Fibroblast of lung (primary cell): ENCODE measurements around the gene DNM3. TPM values are rescaled to one million over a fixed set of nuclear protein-coding genes. Genes with fewer than 3 reads are reported as not detected.
A peak's percentile ranks its signal among the peaks of the same experiment; 100 is the strongest.

ENCODE experiments used
- DNase-seq, 2 donors: peaks; one replicate each; pipeline versions ENCODE4 v3.0.0 to v3.0.0-alpha.2; 2010; ENCODE audit warnings: low read depth in 2 of 2
- H2AFZ ChIP-seq: 2 replicates; pipeline ENCODE4 v1.5.1; 2012; ENCODE audit warnings: low read length, control low read depth, inconsistent platforms
- H3K27ac ChIP-seq: 2 replicates; pipeline ENCODE4 v1.5.1; 2011; ENCODE audit warnings: low read length, control low read depth; ENCODE audit not compliant: insufficient read depth
- H3K27me3 ChIP-seq: 2 replicates; pipeline ENCODE4 v1.5.1; 2011; ENCODE audit warnings: mild to moderate bottlenecking, low read length; ENCODE audit not compliant: control insufficient read depth, insufficient read depth
- H3K36me3 ChIP-seq: 2 replicates; pipeline ENCODE4 v1.5.1; 2011; ENCODE audit warnings: low read length; ENCODE audit not compliant: control insufficient read depth, insufficient read depth
- H3K4me1 ChIP-seq: 2 replicates; pipeline ENCODE4 v1.5.1; 2011; ENCODE audit warnings: low read length; ENCODE audit not compliant: control insufficient read depth, insufficient read depth; ENCODE audit errors: extremely low read depth
- H3K4me2 ChIP-seq: 2 replicates; pipeline ENCODE4 v1.5.1; 2011; ENCODE audit warnings: low read length, control low read depth; ENCODE audit not compliant: insufficient read depth; ENCODE audit errors: extremely low read depth
- H3K4me3 ChIP-seq, 4 experiments: fragments of 200-600 bp in 1 of 4; sonication (generic) in 1 of 4; replicated peaks in 1 of 4; 2 replicates each; pipeline ENCODE4 v1.5.1; 2011 to 2016; ENCODE audit warnings: low read length in 4 of 4, low read depth in 3 of 4, mild to moderate bottlenecking in 3 of 4, control low read depth in 2 of 4, inconsistent platforms in 1 of 4, mixed read lengths in 1 of 4; ENCODE audit not compliant: insufficient read depth in 1 of 4; ENCODE audit errors: control extremely low read depth in 1 of 4
- H3K79me2 ChIP-seq: 2 replicates; pipeline ENCODE4 v1.5.1; 2012; ENCODE audit warnings: mild to moderate bottlenecking, low read length, inconsistent platforms; ENCODE audit not compliant: control insufficient read depth, insufficient read depth
- H3K9ac ChIP-seq: 2 replicates; pipeline ENCODE4 v1.5.1; 2011; ENCODE audit warnings: mild to moderate bottlenecking, low read length, control low read depth; ENCODE audit not compliant: insufficient read depth
- H3K9me3 ChIP-seq: 2 replicates; pipeline ENCODE4 v1.5.1; 2012; ENCODE audit warnings: low read depth, low read length; ENCODE audit not compliant: control insufficient read depth, insufficient read depth
- H4K20me1 ChIP-seq: 2 replicates; pipeline ENCODE4 v1.5.1; 2011; ENCODE audit warnings: low read length; ENCODE audit not compliant: control insufficient read depth, insufficient read depth; ENCODE audit errors: extremely low read depth
- CTCF ChIP-seq, 2 donors: IDR thresholded peaks in 1 of 2; conservative IDR thresholded peaks in 1 of 2; 1 replicate in 1 of 2; 2 replicates in 1 of 2; pipeline ENCODE4 v1.5.1; 2011 to 2012; ENCODE audit warnings: low read length in 2 of 2, control low read depth in 1 of 2, inconsistent platforms in 1 of 2, low read depth in 1 of 2, mild to moderate bottlenecking in 1 of 2
- EZH2 ChIP-seq: IDR thresholded peaks from 2 replicates; pipeline ENCODE4 v1.5.1; 2012; ENCODE audit warnings: low read length, control low read depth, mild to moderate bottlenecking; ENCODE audit errors: missing control alignments
- polyA plus RNA-seq, 2 donors: library from polyadenylated mRNA; depleted of rRNA in 1 of 2; stranded (reverse) in 1 of 2; unstranded in 1 of 2; fragments of >200 nt; gene quantifications; 2 replicates each; pipeline ENCODE4 v1.2.1, GENCODE V29; 2011 to 2012; ENCODE audit warnings: missing spikeins in 1 of 2
- total RNA-seq: library from RNA; depleted of rRNA; stranded (reverse); fragments of >200 nt; gene quantifications from 2 replicates; pipeline ENCODE4 v1.2.1, GENCODE V29; 2014

Gene DNM3
- total and polyA plus RNA-seq, 2 donors (not counting 1 experiment from before 2014, with no cell fraction given): 1.6 to 3.6 TPM

GRCh38 chr1:171802207-171802606, 39.1 kb upstream of the DNM3 start:
- no peak for DNase-seq

GRCh38 chr1:171803045-171803444, 38.3 kb upstream of the DNM3 start:
- no peaks in the 10 kb centered on the region for H3K79me2 ChIP-seq
- H3K27ac ChIP-seq: no peak overlapping the region
- peak overlapping the region; percentile 70 for H3K4me2 ChIP-seq
- no peaks in the 10 kb centered on the region for H3K36me3 ChIP-seq
- TF ChIP-seq CTCF (conservative IDR thresholded peaks at IDR 0.05 in 1 of 2, IDR thresholded peaks at IDR 0.05 in 1 of 2; ENCODE audit: low read depth in 1 of 2, low read length in 2 of 2): no peak
- TF ChIP-seq EZH2: no peak
- H3K27me3 ChIP-seq: no peaks in the 10 kb centered on the region
- H3K9ac ChIP-seq: no peak overlapping the region
- H2AFZ ChIP-seq: peak overlapping the region; percentile 53
- H3K4me3 ChIP-seq: no peak overlapping the region
- no peaks in the 10 kb centered on the region for H3K9me3 ChIP-seq
- DNase-seq: peak in 1 of 2 donors; percentile 92
- H4K20me1 ChIP-seq: no peaks in the 10 kb centered on the region
- peaks cover 9% of the 10 kb centered on the region for H3K4me1 ChIP-seq

More at GRCh38 chr1:171802207-171802606, 39.1 kb upstream of the DNM3 start:
- Histone ChIP-seq H3K27me3 (no peaks in the 10 kb centered on the region), H3K4me3 (no peak overlapping the region), H3K9ac (no peak overlapping the region), H3K79me2 (no peaks in the 10 kb centered on the region), H3K4me1 (peaks cover 9% of the 10 kb centered on the region), H3K4me2 (no peak overlapping the region), H3K27ac (no peak overlapping the region), H3K36me3 (no peaks in the 10 kb centered on the region), H2AFZ (no peak overlapping the region), H4K20me1 (no peaks in the 10 kb centered on the region), H3K9me3 (no peaks in the 10 kb centered on the region)
- no peak for TF ChIP-seq CTCF (conservative IDR thresholded peaks at IDR 0.05 in 1 of 2, IDR thresholded peaks at IDR 0.05 in 1 of 2; ENCODE audit: low read depth in 1 of 2, low read length in 2 of 2)
- no peak for TF ChIP-seq EZH2

GRCh38 chr1:171803461-171804022, 37.8 kb upstream of the DNM3 start:
- Histone ChIP-seq H3K9me3 (no peaks in the 10 kb centered on the region), H3K4me1 (peaks cover 9% of the 10 kb centered on the region), H3K27ac (no peak overlapping the region), H3K79me2 (no peaks in the 10 kb centered on the region), H3K4me3 (no peak overlapping the region), H3K4me2 (no peak overlapping the region), H2AFZ (no peak overlapping the region), H3K27me3 (no peaks in the 10 kb centered on the region), H3K36me3 (no peaks in the 10 kb centered on the region), H3K9ac (no peak overlapping the region), H4K20me1 (no peaks in the 10 kb centered on the region)
- no peak for TF ChIP-seq CTCF (conservative IDR thresholded peaks at IDR 0.05 in 1 of 2, IDR thresholded peaks at IDR 0.05 in 1 of 2; ENCODE audit: low read depth in 1 of 2, low read length in 2 of 2)
- no peak for TF ChIP-seq EZH2
- DNase-seq: no peak
